Right lobe of liver (tissue), 6 donors: ENCODE measurements around the gene SCNN1B. TPM values are rescaled to one million over a fixed set of nuclear protein-coding genes. Genes with fewer than 3 reads are reported as not detected.

Experiments
- ATAC-seq, 4 donors: fragments of 200-7000 bp; cut with Tn5 transposase; one replicate each; pipeline ENCODE4 v1.9.1; 2020; ENCODE audit warnings: mild to moderate bottlenecking in 4 of 4, moderate library complexity in 4 of 4
- DNase-seq, 3 donors: peaks; one replicate each; pipeline ENCODE4 v3.0.0-alpha.2; 2020
- H3K27ac ChIP-seq, 3 donors: fragments of 200-600 bp; one replicate each; pipeline ENCODE4 v1.8.0; 2022
- H3K27me3 ChIP-seq, 2 donors: fragments of 200-600 bp; one replicate each; pipeline ENCODE4 v1.8.0; 2022
- H3K36me3 ChIP-seq, 4 donors: fragments of 200-600 bp; sonication (generic) in 1 of 4; one replicate each; pipeline versions ENCODE4 v1.5.1 to v1.8.0; 2017 to 2022; ENCODE audit warnings: control low read depth in 1 of 4
- H3K4me1 ChIP-seq, 4 donors: fragments of 200-600 bp; sonication (generic) in 1 of 4; one replicate each; pipeline versions ENCODE4 v1.5.1 to v1.8.0; 2017 to 2022; ENCODE audit warnings: control low read depth in 1 of 4
- H3K4me3 ChIP-seq, 3 donors: fragments of 200-600 bp; one replicate each; pipeline ENCODE4 v1.8.0; 2022
- H3K9me3 ChIP-seq, 4 donors: fragments of 200-600 bp; sonication (generic) in 1 of 4; one replicate each; pipeline versions ENCODE4 v1.5.1 to v1.8.0; 2017 to 2022; ENCODE audit warnings: control low read depth in 1 of 4
- CTCF ChIP-seq, 4 donors: fragments of 200-600 bp in 3 of 4; fragments of 450-650 bp in 1 of 4; IDR thresholded peaks; one replicate each; pipeline versions ENCODE4 v1.5.1 to v1.8.0; 2016 to 2022; ENCODE audit warnings: antibody characterized with exemption in 4 of 4, mild to moderate bottlenecking in 2 of 4
- POLR2A ChIP-seq: fragments of 450-650 bp; IDR thresholded peaks from one replicate; pipeline ENCODE4 v1.6.1; 2017; ENCODE audit warnings: antibody characterized with exemption, mild to moderate bottlenecking
- WGBS: methylation state at CpG from one replicate; pipeline ENCODE4 v1.1.6; 2018; ENCODE audit warnings: low coverage, low lambda C conversion rate; ENCODE audit not compliant: insufficient coverage; ENCODE audit errors: missing lambda C conversion rate; 5-methylcytosine and 5-hydroxymethylcytosine counted together
- intact Hi-C, 2 donors: fragments of 100-400 bp; cut with DNase I; formaldehyde crosslinking; loops; one replicate each; pipeline versions ENCODE4 v1.11.2 to v1.14.1; 2022
- total RNA-seq, 6 experiments: library from RNA; depleted of rRNA in 2 of 6; stranded (reverse); fragments of >200 nt in 2 of 6; fragmentation: NEBNext Ultra II Directional in 3 of 6; extraction: Animal tissue kit (Norgen Biotek cat#: 25700) in 3 of 6; gene quantifications; one replicate each; pipeline versions ENCODE4 v1.1.0 to v1.2.4, GENCODE V29; 2016 to 2023
- donor health status: DM: no; HTN: yes; CAD: no.
- donor health status: DM: no; HTN: no; CAD: no.
- donor health status: DM: no; HTN: no; CAD: no.
- donor health status: DM: no; HTN: yes; CAD: no.
- donor health status: DM: no; HTN: yes; CAD: no.

The SCNN1B gene
- total RNA-seq, 6 experiments from 2014 or later: 0.12 to 0.13 TPM; not detected in 4

- intact Hi-C loops: no loop called here
- ATAC-seq (no peak), DNase-seq (no peak)
- Histone ChIP-seq H3K27me3 (no peaks in the 10 kb centered on the region), H3K4me3 (no peak overlapping the region), H3K27ac (no peak overlapping the region), H3K9me3 (no peaks in the 10 kb centered on the region), H3K4me1 (no peaks in the 10 kb centered on the region), H3K36me3 (no peaks in the 10 kb centered on the region)
- TF ChIP-seq POLR2A: no peak
- TF ChIP-seq CTCF (IDR thresholded peaks at IDR 0.05): no peak
- 29% methylated on average over 5 of the region's 5 CpGs for WGBS
These were observed 41.8 kb downstream of the SCNN1B start for GRCh38 chr16:23343643-23344612.

- Histone ChIP-seq H3K36me3 (no peaks in the 10 kb centered on the region), H3K27me3 (no peaks in the 10 kb centered on the region), H3K9me3 (no peaks in the 10 kb centered on the region), H3K27ac (no peak overlapping the region), H3K4me1 (no peaks in the 10 kb centered on the region), H3K4me3 (no peak overlapping the region)
- ATAC-seq (no peak), DNase-seq (no peak)
- TF ChIP-seq CTCF (IDR thresholded peaks at IDR 0.05) (no peak), POLR2A (no peak)
- WGBS: 68% methylated on average over 5 of the region's 5 CpGs
- intact Hi-C loops: no loop called here
These were observed 43.1 kb downstream of the SCNN1B start for GRCh38 chr16:23345237-23345636.

DNA sequence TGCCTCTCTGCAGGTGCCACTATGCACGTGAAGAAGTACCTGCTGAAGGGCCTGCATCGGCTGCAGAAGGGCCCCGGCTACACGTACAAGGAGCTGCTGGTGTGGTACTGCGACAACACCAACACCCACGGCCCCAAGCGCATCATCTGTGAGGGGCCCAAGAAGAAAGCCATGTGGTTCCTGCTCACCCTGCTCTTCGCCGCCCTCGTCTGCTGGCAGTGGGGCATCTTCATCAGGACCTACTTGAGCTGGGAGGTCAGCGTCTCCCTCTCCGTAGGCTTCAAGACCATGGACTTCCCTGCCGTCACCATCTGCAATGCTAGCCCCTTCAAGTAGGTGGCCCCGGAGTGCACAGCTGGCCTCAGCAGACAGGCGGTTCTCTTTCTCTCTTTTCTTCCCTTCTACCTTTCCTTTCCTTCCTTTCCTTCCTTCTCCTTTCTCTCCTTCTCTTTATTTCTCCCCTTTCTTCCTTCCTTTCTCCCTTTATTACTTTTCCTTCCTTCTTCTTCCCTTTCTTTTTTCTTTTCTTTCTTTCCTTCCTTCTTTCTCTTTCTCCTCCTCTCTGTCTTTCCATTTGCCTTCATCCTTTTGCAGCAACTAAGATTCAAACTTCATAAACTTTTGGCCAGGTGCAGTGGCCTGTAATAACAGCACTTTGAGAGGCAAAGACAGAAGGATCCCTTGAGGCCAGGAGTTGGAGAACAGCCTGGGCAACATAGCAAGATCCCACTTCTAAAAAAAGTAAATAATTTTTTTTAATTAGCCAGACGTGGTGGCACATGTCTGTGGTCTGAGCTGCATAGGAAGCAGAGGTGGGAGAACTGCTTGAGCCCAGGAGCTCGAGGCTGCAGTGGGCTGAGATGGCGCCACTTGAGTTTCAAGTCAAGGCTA lies 46.7 kb downstream of the SCNN1B start:
- no peaks in the 10 kb centered on the region for H3K36me3 ChIP-seq
- no peaks in the 10 kb centered on the region for H3K27me3 ChIP-seq
- H3K9me3 ChIP-seq: no peaks in the 10 kb centered on the region
- WGBS: 37% methylated on average over 8 of the region's 18 CpGs
- no peaks in the 10 kb centered on the region for H3K4me1 ChIP-seq
- DNase-seq: no peak
- intact Hi-C loops: no loop called here
- no peak for ATAC-seq
- no peak overlapping the region for H3K4me3 ChIP-seq
- TF ChIP-seq POLR2A: no peak
- TF ChIP-seq CTCF (IDR thresholded peaks at IDR 0.05): no peak
- no peak overlapping the region for H3K27ac ChIP-seq

- Histone ChIP-seq H3K27me3 (no peaks in the 10 kb centered on the region), H3K27ac (no peak overlapping the region), H3K36me3 (no peaks in the 10 kb centered on the region), H3K4me1 (no peaks in the 10 kb centered on the region), H3K4me3 (no peak overlapping the region), H3K9me3 (no peaks in the 10 kb centered on the region)
- TF ChIP-seq CTCF (IDR thresholded peaks at IDR 0.05): no peak
- no peak for TF ChIP-seq POLR2A
- no peak for ATAC-seq
- WGBS: 47% methylated on average over 3 of the region's 5 CpGs
- intact Hi-C loops: no loop called here
- no peak for DNase-seq
These were observed 49.3 kb downstream of the SCNN1B start for GRCh38 chr16:23351360-23351759.
